A549 treated with dexamethasone at 1 μM for 4 hours (cell line): ENCODE measurements around the gene SGPL1. TPM values are rescaled to one million over a fixed set of nuclear protein-coding genes. Genes with fewer than 3 reads are reported as not detected.

Source experiments
- total RNA-seq: library from RNA; stranded (reverse); fragments of 200-300 nt; extraction: Qiagen RNA extraction; gene quantifications from 5 replicates; pipeline ENCODE4 v1.2.3, GENCODE V29; 2022

The SGPL1 gene
- 30.3 to 34.4 TPM (median 32.4 TPM) in 5 replicates for total RNA-seq

DNA sequence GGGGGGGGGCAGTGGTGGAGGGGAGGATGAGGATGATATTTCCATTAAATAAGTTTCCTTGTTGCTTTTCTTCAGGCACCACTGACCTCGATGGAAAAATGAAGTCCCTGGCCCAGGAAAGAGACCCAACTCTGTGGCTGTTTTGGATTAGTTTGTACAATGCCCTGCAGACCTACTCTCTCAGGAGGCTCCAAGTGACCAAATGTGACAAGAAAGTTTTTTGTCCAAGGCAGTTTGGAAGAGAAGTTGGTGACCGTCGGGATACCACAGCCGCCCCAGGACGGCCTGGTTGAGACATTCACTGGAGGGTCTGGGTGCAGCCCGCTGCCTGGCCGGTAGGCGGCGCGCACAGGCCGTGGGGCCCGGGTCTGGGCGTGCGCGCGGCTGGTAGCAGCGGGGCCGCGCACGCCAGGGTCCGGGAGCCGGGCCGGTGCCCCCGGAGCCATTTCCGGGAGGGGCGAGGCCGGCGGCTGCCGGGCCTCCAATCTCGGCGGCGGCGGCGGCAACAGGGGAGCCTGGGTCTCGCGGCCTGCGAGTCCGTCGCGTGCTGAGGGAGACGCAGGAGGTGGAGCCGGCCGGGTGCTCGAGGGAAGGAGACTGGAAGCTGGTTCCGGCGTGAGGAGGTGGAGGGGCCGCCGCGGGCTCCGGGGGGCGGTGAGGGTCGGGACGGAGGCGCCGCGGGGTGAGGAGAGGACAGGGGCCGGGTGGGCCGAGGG is at the start of gene SGPL1:
TSS of gene SGPL1 (plus strand) at position 445 of the 716 bp plus-strand sequence. CDS start 906 bp downstream, outside the sequence.

DNA sequence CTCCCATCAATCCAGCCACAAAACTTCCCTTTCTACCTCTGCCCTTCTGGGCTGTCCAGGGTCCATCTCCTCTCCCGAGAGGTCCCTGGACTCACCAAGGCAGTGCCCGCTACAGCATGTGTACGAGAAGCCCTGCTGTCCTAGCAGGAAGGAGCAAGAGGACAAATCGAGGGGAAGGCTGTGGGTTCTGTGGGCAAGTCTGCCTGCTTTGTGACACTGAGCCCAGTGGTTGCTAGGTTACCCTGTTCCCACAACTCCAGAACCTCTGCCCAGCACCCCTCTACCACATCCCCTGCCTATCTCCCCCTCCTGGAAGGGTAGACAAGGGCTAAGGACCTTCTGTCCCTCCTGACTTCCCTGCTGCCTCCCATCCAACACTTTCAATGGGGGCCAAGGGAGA is 30.6 kb upstream of the SGPL1 start, which contains the start of gene TBATA:
TSS of gene TBATA (minus strand) at position 188 of the 400 bp plus-strand sequence. CDS start 1,998 bp downstream, outside the sequence.

DNA sequence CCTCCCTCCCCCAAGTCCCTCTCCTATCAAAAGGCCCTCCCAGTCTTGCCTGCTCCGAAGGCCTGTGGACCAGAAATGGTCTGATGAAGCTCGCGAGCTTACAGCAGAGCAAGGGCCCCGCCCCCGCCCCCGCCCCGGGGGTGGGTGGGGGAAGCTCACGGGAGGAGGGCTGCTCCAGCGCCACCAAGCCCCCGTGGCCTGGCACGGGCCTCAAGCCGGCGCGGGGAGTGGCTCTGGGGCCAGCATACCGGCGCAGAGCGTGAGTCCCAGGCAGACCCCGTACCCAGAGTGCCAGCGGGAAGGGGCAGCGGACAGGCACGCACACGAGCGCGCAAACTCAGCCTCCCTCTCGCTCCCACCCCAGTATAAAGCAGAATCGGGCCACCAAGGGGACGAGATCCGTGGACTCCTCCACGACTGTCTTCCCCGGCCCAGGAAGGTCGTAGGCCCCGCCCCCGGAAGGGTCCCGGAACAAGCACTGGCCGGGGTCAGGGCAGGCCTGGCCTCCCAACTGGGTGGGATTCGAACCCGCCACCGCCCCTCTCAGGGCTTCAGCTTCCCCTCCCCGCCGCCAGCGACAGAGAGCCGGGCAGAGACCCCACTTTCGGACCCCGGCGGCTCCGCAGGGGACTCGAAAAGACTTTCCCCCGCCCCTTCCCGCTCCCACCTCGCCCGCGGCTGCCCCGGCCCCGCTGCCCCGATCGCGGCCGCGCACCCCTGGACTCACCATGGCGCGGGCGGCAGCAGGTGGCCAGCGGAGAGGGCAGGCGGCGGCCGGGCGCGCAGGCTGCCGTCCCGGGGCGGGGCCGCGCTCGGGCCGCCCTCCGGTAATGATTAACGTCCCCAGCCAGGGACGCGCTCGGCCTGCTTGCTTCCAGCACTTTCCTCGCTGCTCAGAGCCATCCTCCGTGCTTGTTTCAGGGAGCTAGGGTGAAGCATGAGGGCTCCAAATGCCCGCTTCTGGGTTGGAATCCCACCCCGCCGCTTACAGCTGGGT is 72.4 kb downstream of the SGPL1 start, which contains the start of gene PCBD1:
TSS of gene PCBD1 (minus strand) at position 762 of the 997 bp plus-strand sequence. CDS start at position 730, 32 bp downstream.

Other genes starting within 250 kb of the SGPL1 start
- gene PRF1, start 213.2 kb upstream of the SGPL1 start, total RNA-seq, result 0.02 to 0.16 TPM (median 0.05 TPM) in 3 of 5 replicates, not detected in the others
- 0.11 to 0.22 TPM (median 0.16 TPM) in 5 replicates for gene ADAMTS14, start 143.4 kb upstream of the SGPL1 start, total RNA-seq
- not detected in 5 replicates for gene TBATA, start 30.6 kb upstream of the SGPL1 start, total RNA-seq
- gene PCBD1, start 72.6 kb downstream of the SGPL1 start, total RNA-seq, result 209 to 252 TPM (median 218 TPM) in 5 replicates